HG02970 (cell line): ENCODE data around the gene LIFR.
"Not testable (repeated sequence)": the region's sequence is repeated elsewhere in the genome, so short reads cannot be mapped to it uniquely, and the experiment has no call there.

Source experiments
- ATAC-seq: cut with Tn5 transposase; IDR thresholded peaks from one replicate; pipeline ENCODE4 v1.9.1; 2021; ENCODE audit warnings: mild to moderate bottlenecking, moderate library complexity, moderate number of reproducible peaks; ENCODE audit not compliant: unreplicated experiment, low FRiP score

The LIFR gene

DNA sequence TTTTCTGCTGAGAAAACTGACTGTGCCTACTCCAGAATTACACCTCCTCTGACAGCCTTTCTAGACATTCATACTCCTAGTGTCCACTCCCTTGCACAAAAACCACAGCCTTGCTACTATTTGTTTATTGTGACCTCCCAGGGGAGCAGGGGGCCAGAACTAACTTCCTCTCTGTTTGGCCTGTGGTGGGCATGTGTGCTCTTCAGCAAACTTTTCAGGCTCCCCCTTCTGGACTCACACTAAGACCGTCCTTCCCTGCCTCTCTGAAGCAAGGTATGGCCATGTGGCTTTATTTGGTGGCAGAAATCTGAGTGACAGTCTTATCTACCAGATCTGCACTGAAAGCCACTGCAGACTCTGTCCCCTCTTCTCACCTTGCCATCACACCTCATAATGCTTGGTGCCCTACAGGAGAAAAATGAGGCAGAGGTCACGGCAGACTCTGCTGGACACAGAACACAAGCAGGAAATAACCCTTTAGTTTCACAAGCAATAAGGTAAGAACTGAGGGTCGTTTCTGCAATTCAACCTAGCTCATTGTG is 28.2 kb downstream of the LIFR start:
- no peak for ATAC-seq

DNA sequence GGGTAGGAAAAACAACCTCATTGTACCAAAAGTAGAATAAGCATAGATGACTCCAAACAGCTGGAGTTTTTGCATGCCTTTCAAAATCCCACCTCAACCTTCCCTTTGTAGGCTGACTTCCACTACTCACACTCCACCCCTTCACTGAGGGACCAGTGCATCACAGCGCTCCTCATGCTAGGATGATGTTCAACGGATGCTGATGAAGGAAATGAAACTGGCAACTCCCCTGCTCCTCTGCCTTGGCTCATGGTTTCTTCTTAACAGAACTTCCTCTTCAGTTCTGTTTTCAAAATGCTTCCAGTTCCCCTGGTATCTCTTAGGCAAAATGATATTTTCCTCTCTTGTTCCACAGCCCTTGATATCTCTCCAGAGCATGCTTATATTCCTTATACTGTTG is 29.0 kb downstream of the LIFR start:
- no peak for ATAC-seq

DNA sequence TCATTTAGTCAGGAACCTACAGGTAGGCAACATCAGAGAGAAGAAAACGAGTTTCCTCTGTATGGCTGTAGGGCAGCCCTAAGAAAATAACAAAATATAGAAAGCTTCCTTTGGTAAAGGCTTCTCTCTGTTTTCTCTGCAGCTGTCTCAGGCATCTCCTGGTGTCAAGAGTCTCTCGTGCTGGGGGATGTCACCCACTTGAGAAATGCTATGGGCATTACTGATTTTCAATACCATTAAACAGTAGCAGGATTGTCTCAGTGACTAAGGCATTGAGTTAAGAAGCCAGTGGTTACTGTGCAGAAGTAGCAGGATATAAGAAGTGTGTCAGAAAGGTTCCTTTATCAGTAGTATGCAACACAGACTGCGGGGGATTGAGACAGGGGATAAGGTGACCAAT is 32.4 kb downstream of the LIFR start:
- no peak for ATAC-seq

DNA sequence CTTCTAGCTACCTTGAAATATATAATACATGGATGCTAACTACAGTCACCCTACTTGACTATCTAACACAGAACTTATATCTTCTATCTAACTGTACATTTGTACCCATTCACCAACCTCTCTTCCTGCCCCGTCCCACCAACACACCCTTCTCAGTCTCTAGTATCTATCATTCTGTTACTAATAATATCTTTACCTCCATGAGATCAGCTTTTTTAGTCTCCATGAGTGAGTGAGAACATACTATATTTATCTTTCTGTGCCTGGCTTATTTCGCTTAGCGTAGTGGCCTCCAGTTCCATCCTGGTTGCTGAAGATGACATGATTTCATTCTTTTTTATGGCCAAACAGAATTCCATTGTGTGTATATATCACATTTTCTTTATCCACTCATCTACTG is 37.0 kb downstream of the LIFR start:
- ATAC-seq: no peak

DNA sequence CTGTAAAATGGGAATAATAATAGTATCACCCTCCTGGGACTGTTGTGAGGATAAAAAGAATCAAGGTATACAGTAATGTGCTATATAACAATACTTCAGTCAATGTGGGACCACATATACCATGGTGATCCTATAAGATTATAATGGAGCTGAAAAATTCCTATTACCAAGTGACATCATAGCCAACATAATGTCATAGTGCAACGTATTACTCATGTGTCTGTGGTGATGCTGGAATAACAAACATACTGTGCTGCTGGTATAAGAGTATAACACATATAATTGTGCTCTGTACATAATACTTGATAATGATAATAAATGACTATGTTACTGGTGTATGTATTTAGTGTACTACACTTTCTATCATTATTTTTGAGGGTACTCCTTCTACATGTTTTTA is 38.1 kb downstream of the LIFR start:
- no peak for ATAC-seq

DNA sequence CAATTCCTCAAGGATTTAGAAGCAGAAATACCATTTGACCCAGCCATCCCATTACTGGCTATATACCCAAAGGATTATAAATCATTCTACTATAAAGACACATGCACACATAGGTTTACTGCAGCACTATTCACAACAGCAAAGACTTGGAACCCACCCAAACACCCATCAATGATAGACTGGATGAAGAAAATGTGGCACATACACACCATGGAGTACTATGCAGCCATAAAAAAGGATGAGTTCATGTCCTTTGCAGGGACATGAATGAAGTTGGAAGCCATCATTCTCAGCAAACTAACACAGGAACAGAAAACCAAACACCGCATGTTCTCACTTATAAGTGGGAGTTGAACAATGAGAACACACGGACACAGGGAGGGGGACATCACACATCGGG is 39.8 kb downstream of the LIFR start:
- ATAC-seq: not testable (repeated sequence)

DNA sequence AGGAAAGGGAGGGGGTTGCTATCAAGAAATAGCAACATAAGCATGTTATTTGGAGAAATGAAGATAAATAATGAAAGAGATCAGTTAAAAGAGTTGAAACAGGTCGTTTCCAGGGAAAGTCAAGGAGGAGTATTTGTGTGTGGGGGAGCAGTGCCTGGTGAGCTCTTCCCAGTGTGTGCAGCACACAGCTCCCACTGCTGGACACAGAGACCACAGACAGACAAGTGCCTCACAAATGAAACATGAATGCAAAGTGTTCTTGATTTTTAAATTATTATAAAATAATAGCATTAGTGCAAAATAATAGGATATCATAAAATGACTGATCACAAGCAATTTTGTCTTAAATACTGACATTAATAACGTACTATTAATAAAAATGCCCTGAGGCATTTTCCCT is 40.8 kb downstream of the LIFR start:
- no peak for ATAC-seq

DNA sequence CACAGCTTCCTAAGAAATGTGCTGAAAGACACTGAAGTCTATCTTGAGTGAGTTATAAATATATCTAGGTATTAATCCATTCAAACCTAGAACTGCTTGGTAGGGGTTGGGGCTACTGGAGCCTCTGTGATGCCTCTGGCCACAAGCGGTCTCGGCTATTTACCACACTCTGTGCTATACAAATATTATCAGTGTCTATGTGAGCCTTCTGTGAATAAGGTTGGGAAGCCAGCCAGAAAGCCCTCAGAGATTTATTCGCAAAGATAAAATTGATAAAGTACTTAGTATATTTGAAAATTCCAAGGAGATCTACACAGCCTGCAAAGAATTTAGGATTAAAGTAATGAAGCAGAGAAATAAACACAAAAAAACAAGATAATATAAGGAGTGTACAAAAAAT is 41.4 kb downstream of the LIFR start:
- ATAC-seq: no peak

DNA sequence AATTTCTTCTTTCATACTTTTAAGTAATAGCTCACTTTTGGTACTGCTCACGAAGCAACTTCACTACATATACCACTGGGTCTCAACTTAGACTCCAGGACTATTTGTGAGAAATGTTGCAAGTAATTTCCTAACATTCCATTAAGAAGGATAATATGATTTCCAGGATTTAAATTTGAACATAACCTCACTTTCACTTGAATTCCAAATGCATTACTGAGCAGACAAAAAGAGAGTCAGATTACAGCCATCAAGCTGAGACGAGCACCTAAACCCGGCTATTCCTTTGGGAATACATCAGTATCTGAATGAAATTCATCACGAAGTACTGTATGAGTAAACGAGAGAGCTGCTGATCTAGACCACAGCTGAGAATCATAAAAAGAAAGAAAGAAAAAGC is 47.3 kb downstream of the LIFR start:
- ATAC-seq: no peak

DNA sequence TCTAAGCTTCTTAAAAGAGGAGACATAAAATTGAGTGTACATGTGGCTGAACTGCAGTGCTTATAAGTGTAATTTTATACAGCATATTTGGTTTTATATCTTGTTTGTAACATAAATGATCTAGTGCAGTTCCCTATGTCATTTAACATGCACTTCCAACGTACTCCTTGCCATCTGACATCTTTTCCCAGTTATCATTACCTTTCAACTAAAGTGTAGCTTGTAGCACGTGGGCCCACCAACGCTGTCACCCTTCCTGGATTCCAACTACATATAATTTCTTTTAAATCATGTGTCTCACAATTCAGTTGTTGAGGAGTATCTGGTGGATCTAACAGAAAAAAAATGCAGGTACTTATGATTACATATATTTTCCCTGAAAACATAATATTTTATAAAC is 50.1 kb downstream of the LIFR start:
- ATAC-seq: no peak

DNA sequence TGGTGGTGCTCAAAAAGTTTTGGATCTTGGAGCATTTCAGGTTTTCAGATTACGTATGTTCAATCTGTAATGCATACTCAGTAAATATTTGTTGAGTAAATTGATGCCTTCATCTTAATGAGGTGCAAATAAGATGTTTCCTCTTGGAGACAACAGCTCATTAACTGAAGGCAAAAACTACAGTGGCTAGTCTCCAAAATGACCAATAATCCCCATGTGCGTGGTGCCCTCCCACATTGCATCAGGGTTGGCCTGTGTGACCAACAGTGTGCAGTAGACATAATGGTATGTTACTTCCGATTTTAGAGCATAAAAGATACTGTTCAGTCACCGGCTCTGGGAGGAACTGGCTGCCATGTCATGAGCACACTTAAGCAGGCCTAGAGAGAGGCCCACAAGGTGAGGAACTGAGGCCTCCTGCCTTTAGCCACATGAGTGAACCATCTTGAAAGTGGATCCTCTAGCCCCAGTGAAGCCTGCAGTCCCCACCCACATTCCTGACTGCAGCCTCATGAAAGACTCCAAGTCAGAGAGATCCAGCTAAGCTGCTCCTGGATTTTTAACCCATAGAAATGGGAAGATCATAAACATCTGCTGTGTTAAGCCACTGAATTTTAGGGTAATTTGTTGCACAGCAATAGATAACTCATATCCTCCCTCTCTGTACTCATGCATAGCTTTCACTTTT is 55.7 kb downstream of the LIFR start:
- ATAC-seq: no peak

DNA sequence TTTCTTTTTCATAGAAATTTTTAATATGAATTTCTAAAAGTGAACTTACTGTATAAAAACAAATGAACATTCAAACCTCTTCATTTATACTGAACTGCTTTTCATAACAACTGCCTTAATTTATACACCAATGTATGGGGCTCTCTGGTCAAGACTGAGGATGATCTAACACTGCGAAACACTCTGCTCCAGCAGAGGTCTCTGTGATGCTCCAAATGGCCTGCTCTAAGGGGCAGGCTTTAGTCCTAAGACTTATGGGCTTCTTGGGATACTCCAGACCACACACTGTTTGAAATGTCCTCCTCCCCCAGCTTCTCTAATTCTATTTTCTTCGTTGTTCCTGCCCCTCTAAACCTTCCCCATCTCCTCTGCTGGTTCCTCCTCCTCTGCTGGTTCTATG is 58.5 kb downstream of the LIFR start:
- no peak for ATAC-seq

DNA sequence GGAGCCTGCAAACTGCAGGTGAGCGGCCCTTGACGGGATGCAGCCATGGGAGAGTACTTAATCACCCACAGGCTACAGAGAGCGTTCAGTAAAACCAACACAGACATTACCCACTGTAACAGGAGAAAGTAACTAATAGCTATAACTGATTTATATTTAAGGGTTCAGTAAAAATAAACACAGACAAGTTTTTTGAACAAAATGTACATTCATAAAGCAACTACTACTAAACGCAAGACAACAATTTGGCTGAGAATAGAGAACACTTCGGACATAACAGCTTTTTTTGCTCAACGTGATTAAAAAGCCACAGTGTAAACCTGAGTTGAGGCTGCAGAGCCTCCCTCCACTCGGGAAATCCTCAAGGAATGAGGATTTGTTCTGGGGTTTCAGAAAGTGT is 61.7 kb downstream of the LIFR start:
- ATAC-seq: no peak

DNA sequence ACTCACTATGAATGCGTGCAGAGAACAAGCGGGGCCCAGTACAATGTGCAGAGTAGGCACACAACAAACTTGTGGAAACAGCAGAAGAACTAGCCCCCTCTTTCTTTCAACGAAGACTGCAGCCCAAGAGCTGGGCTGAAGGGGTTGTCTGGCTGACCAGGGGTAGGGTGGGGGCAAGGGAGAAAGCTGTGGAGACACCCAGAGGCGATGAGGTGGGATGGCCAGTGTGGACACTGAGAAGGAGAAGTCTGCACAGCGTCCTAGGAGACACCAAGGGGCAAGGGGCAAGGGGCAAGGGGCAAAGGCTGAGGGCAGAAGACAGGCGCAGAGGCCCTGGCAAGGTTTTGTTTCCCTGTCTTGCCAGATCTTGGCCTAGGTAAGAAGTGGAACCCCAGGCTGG is 62.3 kb downstream of the LIFR start:
- ATAC-seq: no peak

DNA sequence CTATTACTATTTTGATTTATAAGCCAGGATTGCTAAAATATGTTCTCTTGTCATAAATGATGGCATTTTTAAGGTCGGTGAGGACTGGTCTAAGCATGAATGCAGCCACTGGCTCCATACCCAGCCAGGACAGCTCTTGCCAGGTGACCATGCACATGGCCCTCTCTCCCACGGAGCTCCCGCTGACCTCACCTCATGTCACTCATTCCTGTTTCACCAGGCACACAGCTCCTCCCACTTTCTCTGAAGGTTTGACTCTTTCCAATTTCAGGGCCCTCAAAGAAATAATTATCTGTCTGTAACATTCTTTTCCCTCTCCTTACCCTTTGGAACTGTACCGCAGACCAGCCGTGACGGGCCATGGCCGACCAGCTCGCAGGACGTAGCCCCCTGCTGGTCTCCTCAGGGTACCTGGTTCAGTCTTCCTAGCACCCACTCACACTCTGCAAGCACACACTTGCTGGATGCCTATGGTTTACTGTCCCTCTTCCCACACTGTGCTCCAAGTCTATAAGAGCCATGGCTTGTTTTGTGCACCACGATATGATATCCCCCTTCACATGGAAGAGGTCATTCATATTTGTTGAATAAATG is 72.5 kb downstream of the LIFR start:
- ATAC-seq: no peak

DNA sequence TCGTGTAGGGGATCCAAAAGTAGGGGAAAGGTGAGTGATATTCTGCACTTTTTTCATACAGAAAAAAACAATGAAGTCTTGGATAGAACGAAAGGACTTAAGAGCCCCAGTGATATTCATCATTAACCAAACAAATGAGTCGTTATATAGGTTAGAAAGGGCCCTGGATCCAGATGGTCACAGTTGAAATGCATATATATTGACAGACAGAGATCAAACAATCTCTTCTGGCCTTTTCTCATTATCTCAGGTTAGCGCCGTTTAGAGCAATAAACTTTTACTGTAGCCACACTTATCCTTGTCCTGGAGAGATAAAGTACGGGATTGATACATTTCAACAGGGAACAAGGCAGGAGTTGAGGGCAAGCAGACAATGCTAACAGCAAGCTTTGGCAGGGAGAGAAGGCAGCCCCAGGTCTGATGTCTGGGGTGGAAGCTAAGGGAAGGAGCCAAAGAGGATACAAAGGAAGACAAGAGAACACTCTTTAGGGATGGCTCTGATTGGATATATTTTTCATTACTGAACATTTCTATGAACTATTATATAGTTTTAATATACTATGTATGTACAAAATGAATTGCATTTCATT is 77.0 kb downstream of the LIFR start:
- ATAC-seq: no peak

DNA sequence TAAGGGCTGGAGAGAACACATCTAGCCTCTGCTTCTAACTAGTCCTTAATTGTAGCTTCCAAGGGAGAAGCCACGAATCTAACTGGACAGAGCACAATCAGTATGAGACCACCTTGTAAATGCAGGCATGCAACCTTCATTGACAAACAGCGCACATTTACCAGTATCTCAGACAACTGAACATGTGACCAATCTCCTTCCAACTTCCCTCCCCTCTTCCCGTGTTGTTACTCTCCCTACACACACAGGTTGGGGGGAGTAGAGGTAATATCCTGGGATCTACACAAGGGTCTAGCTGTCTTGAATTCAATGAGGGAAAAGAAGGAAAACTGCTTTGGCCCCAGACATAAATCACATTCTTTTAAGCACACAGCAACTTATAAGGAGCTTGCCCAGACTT is 77.6 kb downstream of the LIFR start:
- no peak for ATAC-seq

DNA sequence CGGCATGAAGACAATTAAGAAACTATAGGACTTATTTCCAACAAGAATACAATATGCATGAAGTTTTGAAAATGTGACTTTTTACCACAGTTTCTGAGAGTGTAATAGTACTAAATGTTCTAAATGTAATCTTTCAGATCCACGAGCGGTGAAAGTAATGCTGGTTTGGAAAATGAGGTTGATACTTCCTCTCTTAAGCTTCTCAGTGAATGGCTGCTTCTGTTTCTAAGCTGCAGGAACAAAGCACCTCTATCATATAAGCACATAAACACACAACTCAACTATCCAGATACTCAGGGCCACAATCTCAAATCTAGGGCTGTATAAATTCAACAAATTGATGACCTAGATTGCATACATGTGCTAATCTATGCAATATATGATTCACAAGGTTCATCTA is 78.3 kb downstream of the LIFR start:
- no peak for ATAC-seq

DNA sequence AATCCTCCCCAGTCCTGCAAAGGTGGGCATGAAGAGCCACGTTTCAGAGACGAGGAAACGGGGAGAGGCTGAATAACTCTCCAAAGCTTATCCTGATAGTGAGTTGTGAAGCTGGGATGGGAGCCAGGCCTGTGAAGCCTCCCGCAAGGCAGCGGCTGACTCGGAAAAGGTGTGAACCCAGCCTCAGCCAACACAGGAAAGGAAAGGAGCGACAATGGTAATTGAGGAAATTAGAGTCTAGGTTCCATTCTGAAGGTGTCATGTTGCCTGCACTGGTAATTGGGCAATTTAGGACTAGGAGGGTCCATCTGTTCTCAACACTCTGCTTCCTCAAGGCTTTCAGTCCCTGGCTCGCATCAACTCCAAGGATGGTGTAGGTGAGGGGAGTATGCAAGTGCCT is 83.4 kb downstream of the LIFR start:
- ATAC-seq: no peak

DNA sequence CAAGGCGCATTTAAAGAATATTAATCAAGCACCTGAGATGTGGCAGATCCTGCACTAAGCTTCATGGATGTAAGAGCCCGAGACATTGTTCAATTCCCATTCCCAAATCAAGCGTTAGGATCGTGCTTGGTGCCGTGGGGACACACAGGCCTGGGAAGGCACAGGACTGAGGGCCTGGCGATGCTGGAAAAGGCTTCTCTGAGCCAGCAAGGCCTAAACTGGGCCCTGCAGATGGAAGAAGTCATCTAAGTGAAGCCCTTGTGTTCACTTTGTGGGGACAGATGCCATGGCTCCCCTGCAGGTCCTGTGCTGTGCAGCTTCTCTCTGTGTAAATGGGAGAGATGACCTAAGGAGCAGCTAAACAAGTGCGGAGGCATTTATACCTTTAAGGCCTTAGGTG is 83.9 kb downstream of the LIFR start:
- no peak for ATAC-seq

DNA sequence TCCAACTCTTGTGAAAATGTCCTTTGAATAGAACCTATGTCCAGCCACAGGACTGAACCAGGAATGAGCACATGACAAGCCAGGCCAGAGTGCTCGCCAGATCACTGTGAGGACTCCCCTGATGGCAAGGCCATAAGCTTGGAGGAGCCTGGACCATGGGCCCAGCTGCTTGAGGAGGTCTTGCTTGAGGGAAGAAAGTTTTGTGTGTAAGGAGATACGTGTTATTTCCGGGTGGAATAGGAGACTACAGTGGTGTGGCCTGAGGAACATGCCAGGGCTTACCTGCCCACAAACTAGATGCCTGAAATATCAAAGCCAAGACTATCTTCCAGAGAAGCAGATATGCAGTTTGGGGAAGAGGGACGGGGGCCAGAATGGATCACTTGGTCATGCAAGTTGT is 84.7 kb downstream of the LIFR start:
- ATAC-seq: no peak

DNA sequence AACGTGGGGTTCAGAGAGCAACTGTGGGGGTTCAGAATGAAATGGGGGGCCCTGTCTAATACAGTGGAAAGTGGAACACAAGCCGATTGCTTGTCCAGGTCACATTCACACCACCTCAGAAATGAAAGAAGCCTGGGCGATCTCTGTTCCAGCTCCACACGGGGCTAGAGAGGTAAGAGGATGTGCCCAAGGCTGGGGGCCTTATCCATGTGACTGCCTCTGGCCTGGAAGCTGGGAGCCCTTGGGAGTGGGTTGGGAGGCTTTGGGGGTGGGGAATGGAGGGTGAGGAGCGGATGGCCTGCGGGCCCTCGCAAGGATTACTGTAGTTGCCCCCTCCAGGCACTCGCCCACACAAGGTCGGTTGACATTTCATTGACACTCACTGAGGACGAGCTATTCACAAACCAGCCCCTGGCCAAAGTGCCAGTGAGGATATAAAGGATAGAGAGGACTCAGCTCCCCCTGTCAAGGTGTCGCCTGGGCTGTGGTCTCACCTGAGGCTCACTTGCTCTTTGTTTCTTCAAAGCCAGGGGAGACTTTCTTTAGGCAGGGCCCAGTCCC is 86.7 kb downstream of the LIFR start:
- ATAC-seq: no peak
